ENCODE data around the gene TPT1. TPM values are rescaled to one million over a fixed set of nuclear protein-coding genes. Genes with fewer than 3 reads are reported as not detected.
"Not testable (repeated sequence)": the region's sequence is repeated elsewhere in the genome, so short reads cannot be mapped to it uniquely, and the experiment has no call there.

TPT1 gene
- total RNA-seq, 1 donor, result 5,269 TPM

DNA sequence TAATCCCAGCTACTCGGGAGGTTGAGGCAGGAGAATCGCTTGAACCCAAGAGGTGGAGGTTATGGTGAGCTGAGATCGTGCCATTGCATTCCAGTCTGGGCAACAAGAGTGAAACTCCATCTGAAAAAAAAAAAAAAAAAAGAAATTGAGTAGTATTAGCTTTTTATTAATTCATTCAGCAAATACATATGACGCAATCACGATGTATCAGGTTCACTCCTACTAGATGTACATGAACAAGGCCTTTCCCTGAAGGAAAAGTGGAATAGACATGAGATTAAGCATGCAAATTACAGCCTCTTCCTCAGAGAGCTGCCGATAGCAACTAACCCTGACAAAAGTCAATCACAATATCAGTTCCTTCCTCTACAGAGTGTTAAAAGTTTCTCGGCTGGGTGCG lies 9.2 kb upstream of the TPT1 start:
- TF ChIP-seq CTCF (IDR thresholded peaks at IDR 0.05; ENCODE audit: insufficient read depth, low read length), result no peak
- no peak for DNase-seq (ENCODE audit: low read depth)
- H3K4me3 ChIP-seq (ENCODE audit: low read depth, low read length), result no peak overlapping the region

- DNase-seq (ENCODE audit: low read depth), result no peak
- no peak overlapping the region for H3K4me3 ChIP-seq (ENCODE audit: low read depth, low read length)
- no peak for TF ChIP-seq CTCF (IDR thresholded peaks at IDR 0.05; ENCODE audit: insufficient read depth, low read length)
Measured at GRCh38 chr13:45349438-45349837, 8.5 kb upstream of the TPT1 start.

DNA sequence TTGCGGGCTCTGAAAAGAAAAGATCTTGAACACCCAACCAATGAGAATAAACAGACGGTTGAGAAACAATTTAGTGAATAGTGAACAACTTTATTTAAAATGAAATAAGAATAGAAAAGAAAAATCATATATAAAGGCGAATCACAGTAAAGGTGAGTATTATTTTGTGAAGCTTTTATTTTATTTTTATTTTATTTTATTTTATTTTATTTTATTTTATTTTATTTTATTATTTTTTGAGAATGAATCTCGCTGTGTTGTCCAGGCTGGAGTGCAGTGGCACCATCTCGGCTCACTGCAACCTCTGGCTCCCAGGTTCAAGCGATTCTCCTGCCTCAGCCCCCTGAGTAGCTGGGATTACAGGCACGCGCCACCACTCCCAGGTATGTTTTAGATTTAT lies 3.1 kb upstream of the TPT1 start:
- DNase-seq (ENCODE audit: low read depth); H3K4me3 ChIP-seq (ENCODE audit: low read depth, low read length): not testable (repeated sequence)

GRCh38 chr13:45343102-45343501 lies 2.1 kb upstream of the TPT1 start:
- not testable (repeated sequence) for DNase-seq (ENCODE audit: low read depth); H3K4me3 ChIP-seq (ENCODE audit: low read depth, low read length)

DNA sequence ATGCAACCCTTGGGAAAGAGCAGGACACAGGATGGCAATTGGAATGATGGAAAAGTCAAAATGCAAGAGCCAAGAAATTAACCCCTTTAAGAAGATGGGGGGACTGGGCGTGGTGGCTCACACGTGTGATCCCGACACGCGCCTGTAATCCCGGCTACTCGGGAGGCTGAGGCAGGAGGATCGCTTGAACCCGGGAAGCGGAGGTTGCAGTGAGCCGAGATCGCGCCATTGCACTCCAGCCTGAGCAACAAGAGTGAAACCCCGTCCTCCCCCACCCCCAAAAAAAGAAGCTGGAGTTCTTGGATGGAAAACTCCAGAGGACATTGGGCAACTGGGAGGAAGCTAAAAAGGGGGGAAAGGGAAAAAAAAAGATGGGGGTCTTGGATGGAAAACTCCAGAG lies 1.7 kb upstream of the TPT1 start:
- peak overlapping the region; percentile 94 for H3K4me3 ChIP-seq (ENCODE audit: low read depth, low read length)
- not testable (repeated sequence) for DNase-seq (ENCODE audit: low read depth)

DNA sequence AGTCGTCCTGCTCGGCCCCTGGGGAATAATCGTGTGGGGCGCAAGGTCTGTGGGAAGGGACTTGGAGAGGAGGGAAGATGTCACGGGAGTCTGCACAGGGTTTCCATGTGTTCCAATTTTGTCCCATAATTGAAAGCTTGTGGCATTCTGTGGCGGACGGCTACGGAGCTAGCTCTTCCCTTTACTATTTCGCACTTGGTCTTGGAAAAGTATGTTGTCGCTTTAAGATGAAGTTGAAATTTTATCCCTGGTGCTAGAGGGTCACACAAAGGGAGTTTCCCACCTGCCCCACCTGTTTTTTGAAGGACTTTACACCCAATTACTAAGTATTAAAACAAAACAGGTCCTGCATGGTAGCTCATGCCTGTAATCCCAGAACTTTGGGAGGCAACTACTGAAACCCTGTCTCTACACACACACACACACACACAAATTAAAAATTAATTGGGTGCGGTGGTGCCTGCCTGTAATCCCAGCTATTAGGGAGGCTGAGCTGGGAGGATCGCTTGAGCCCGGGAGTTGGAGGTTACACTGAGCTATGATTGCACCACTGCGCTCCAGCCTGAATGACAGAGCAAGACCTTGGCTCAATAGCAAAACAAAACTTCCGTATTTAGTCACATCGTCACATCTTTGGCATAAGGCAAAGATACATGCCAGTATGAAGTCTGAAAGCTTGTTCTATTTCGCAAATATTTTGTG lies 967 bp upstream of the TPT1 start:
- peak overlapping the region; percentile 94 for H3K4me3 ChIP-seq (ENCODE audit: low read depth, low read length)
- TF ChIP-seq CTCF (IDR thresholded peaks at IDR 0.05; ENCODE audit: insufficient read depth, low read length), result no peak
- DNase-seq (ENCODE audit: low read depth), result peak; percentile 75

DNA sequence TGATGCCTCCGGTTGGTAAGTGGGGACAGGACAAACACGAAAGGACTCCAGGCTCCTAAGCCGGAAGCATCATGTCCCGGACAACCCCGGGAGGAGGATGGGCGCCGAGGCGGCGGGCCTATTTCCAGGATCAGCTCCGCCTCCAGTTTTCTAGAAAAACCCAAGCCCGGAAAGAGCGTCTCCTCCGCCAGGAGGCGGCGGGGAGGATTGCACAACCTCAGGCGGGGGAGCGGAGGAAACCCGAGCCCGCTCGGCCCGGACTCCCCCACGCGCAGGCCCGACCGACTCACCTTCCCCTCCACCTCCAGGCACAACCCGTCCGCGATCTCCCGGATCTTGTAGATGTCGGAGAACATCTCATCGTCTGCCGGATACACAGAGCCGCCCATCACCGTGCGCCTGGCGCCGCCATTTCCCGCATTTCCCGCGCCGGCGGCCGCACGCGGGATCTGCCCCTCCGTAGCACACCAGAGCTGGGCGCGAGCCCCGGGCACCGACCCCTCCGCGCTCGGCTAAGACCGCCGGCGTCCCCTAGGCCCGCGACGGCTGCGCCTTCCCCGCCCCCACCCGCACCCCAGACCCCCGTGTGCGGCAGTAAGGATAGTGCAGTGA lies 455 bp downstream of the TPT1 start:
- peak; percentile 70 for TF ChIP-seq CTCF (IDR thresholded peaks at IDR 0.05; ENCODE audit: insufficient read depth, low read length)
- H3K4me3 ChIP-seq (ENCODE audit: low read depth, low read length), result peak overlapping the region; percentile 84
- DNase-seq (ENCODE audit: low read depth), result peak; percentile 91

GRCh38 chr13:45339867-45340266 lies 1.1 kb downstream of the TPT1 start:
- TF ChIP-seq CTCF (IDR thresholded peaks at IDR 0.05; ENCODE audit: insufficient read depth, low read length), result no peak
- no peak for DNase-seq (ENCODE audit: low read depth)
- peak overlapping the region; percentile 84 for H3K4me3 ChIP-seq (ENCODE audit: low read depth, low read length)
